ENCODE results near the gene SEC24A. TPM values are rescaled to one million over a fixed set of nuclear protein-coding genes. Genes with fewer than 3 reads are reported as not detected.

The SEC24A gene
- total and polyA plus RNA-seq, 2 donors (not counting 3 experiments of a cell fraction or from before 2014, with no cell fraction given): 19.8 to 30.0 TPM

DNA sequence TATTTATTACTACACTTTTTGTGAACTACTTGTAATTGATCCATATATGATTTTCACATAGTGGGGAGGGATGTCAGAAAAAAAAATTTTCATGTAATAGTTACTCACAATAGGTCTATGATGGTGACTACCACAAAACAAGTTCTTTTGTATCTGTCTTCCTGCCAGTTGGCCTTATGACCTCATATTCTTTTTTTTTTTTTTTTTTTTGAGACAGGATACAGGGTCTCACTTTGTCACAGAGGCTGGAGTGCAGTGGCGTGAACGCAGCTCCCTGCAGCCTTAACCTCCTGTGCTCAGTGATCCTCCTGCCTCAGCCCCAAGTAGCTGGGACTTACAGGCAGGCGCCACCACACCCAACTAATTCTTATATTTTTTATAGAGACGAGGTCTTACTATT lies 10.9 kb downstream of the SEC24A start:
- TF ChIP-seq POLR2A (IDR thresholded peaks at IDR 0.05; ENCODE audit: low read depth, low read length) (no peak), MYC (IDR thresholded peaks at IDR 0.05; ENCODE audit: low read depth, low read length) (no peak), FOS (IDR thresholded peaks at IDR 0.05; ENCODE audit: borderline replicate concordance, insufficient read depth, low read length) (peak; percentile 10), JUN (IDR thresholded peaks at IDR 0.05; ENCODE audit: borderline replicate concordance, insufficient read depth, insufficient read length, low read depth) (peak; percentile 10), POLR2AphosphoS5 (IDR thresholded peaks at IDR 0.05; ENCODE audit: insufficient read depth, low read depth, low read length) (no peak), GATA2 (IDR thresholded peaks at IDR 0.05; ENCODE audit: insufficient read depth, insufficient read length, low read depth, low read length) (no peak), EZH2 (IDR thresholded peaks at IDR 0.05; ENCODE audit: borderline replicate concordance, low read depth, low read length, severe bottlenecking) (no peak)
- TF ChIP-seq, protein P1, sequence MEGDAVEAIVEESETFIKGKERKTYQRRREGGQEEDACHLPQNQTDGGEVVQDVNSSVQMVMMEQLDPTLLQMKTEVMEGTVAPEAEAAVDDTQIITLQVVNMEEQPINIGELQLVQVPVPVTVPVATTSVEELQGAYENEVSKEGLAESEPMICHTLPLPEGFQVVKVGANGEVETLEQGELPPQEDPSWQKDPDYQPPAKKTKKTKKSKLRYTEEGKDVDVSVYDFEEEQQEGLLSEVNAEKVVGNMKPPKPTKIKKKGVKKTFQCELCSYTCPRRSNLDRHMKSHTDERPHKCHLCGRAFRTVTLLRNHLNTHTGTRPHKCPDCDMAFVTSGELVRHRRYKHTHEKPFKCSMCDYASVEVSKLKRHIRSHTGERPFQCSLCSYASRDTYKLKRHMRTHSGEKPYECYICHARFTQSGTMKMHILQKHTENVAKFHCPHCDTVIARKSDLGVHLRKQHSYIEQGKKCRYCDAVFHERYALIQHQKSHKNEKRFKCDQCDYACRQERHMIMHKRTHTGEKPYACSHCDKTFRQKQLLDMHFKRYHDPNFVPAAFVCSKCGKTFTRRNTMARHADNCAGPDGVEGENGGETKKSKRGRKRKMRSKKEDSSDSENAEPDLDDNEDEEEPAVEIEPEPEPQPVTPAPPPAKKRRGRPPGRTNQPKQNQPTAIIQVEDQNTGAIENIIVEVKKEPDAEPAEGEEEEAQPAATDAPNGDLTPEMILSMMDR (IDR thresholded peaks at IDR 0.05; ENCODE audit: extremely low read depth in 1 of 2, insufficient read depth in 1 of 2, low read depth in 1 of 2, low read length in 2 of 2): no peak
- TF ChIP-seq, protein P2, sequence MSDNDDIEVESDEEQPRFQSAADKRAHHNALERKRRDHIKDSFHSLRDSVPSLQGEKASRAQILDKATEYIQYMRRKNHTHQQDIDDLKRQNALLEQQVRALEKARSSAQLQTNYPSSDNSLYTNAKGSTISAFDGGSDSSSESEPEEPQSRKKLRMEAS (IDR thresholded peaks at IDR 0.05; ENCODE audit: insufficient read depth, insufficient read length): no peak
- Histone ChIP-seq H3K9ac (replicated peaks; ENCODE audit: extremely low read depth, insufficient read depth, low read length) (no peak overlapping the region), H4K20me1 (replicated peaks; ENCODE audit: control insufficient read depth, extremely low read depth, insufficient read depth, low read length) (no peaks in the 10 kb centered on the region), H3K27ac (ENCODE audit: insufficient read depth, low read depth, low read length) (peak overlapping the region; percentile 39), H3K9me3 (replicated peaks; ENCODE audit: control insufficient read depth, insufficient read depth, low read length) (no peaks in the 10 kb centered on the region), H3K4me1 (ENCODE audit: control insufficient read depth, extremely low read depth, insufficient read depth, low read length) (peaks cover 4% of the 10 kb centered on the region), H3K36me3 (ENCODE audit: control insufficient read depth in 2 of 2, extremely low read depth in 1 of 2, insufficient read depth in 2 of 2, low read length in 2 of 2) (peaks cover 3 to 6% of the 10 kb centered on the region in 2 experiments), H3K9me1 (replicated peaks; ENCODE audit: control insufficient read depth, extremely low read depth, insufficient read depth, low read length) (no peaks in the 10 kb centered on the region), H3K4me3 (replicated peaks in 1 of 3; ENCODE audit: insufficient read depth in 1 of 3, low read depth in 1 of 3, low read length in 3 of 3) (no peak overlapping the region), H3K79me2 (ENCODE audit: control insufficient read depth, insufficient read depth, low read length) (peaks cover 91% of the 10 kb centered on the region), H2AFZ (ENCODE audit: low read depth, low read length) (no peak overlapping the region), H3K27me3 (ENCODE audit: control insufficient read depth in 2 of 2, insufficient read depth in 2 of 2, low read length in 2 of 2) (no peaks in the 10 kb centered on the region), H3K4me2 (ENCODE audit: insufficient read depth, low read length) (no peak overlapping the region)
- no TSS peak for BruUV-seq (replicated peaks)
- CTCF ChIA-PET: interaction anchor here (0.7 to 2.1 kb wide), 4 partner anchors 17 to 265 kb away, joined by 3 to 4 read pairs (median 3); partner anchors contain the start of gene DDX46
- POLR2A ChIA-PET: no interaction called here
- intact Hi-C loops (cut with micrococcal nuclease): no loop called here
- DNase-seq (ENCODE audit: low read depth, low spot score) (peak; percentile 56), FAIRE-seq (peak; percentile 81)
- dilution Hi-C loops (cut with MboI; ENCODE audit: extremely low pct_ligation_motif_present, low sequenced_read_pairs): no loop called here

All from endothelial cell of umbilical vein (primary cell).